H4 (cell line): Measurements from ENCODE around the gene GHRHR. TPM values are rescaled to one million over a fixed set of nuclear protein-coding genes. Genes with fewer than 3 reads are reported as not detected.
A peak's percentile ranks its signal among the peaks of the same experiment; 100 is the strongest.

Experiments used
- DNase-seq: peaks from one replicate; pipeline ENCODE4 v3.0.0-alpha.2; 2015; ENCODE audit warnings: low spot score
- total RNA-seq: library from RNA; depleted of rRNA; stranded (reverse); fragments of >200 nt; shearing (Covaris generic); gene quantifications from 2 replicates; pipeline ENCODE4 v1.2.3, GENCODE V29; 2014; rRNA removed

GHRHR gene
- not detected in 2 replicates for total RNA-seq

DNA sequence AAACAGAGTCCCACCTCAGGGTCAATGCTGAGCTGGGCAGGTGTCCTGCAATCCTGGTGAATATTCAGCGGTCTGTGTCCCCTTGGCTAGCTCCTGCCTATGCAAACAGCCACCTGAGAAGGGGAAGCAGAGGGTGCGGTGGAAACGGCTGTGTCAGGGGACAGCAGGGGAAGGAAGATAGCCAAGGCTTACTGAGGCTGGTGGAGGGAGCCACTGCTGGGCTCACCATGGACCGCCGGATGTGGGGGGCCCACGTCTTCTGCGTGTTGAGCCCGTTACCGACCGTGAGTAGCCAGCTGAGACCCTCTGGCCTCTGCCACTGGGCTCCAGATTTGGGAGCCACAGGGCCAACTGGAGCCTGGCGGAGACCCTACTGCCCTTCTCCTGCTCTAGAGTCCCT lies at the start of gene GHRHR:
Gene GHRHR (plus strand): TSS at position 112 of the 400 bp plus-strand sequence. CDS start 116 bp downstream, at position 228.
- DNase-seq: no peak

DNA sequence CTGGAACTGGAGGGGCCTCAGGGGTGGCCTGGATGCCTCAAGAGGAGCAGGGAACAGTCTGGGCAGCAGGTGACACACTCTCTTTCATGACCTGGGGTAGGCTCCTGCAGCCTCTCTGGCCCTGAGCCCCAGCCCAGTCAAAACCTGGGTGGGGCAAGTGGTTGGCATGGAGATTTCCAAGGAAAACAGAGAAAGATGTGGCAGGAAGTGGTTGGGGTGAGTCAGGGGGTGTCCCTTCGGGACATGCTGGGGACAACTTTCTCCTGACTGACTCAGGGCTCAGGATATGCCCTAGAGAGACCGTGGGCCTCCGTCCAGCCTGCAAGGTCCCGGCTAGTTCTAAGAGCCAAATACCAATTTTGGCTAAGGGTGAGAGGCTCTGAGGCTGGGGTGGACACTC lies 49.2 kb upstream of the GHRHR start:
- peak; percentile 90 for DNase-seq

DNA sequence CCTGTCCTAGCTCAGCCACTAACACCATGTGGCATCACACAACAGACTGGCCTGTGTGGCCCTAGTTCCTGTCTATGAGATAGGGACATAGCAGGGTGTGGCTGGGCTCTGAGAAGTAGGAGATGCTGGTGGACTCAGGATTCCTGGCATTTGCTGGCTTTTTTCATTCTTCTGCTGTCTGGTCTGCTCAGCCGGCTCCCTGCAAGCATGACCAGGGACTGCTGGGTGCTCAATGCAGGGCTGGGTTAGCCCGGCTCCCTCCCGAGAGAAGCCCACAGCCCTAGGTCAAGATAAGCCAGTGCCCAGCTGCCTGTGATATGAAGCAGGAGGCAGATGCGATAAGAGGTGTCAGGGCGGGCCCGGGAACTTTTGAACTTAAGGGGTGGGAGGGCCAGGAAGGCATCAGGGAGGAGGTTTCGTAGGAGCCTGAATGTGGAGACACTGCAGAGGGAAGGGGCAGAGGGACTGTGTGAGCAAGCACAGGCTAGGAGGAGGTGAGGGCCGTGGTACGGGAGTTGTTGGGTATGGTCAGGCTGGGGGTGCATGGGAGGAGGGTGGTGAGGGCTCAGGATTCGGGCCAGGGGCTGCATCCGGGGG lies 48.6 kb upstream of the GHRHR start:
- DNase-seq: no peak

DNA sequence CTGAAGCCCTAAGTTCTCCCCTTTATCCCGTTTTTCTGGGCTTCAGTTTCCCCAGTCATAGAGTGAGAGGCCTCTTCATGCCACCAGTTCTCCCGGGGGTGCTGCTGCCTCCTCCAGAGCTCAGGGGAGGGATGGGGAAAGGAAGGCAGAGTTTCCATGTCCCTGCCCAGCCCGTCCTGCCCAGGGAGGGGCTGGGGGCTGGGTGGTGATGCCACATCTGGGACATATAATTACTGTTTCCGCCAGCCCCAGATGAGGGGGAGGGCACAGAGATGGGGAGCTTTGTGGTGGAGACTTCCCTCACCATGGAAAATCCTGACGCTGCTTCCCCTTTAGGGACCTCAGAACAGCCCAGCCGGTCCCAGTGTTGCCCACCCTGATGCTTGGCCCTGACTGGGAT lies 48.0 kb upstream of the GHRHR start:
- DNase-seq: no peak

DNA sequence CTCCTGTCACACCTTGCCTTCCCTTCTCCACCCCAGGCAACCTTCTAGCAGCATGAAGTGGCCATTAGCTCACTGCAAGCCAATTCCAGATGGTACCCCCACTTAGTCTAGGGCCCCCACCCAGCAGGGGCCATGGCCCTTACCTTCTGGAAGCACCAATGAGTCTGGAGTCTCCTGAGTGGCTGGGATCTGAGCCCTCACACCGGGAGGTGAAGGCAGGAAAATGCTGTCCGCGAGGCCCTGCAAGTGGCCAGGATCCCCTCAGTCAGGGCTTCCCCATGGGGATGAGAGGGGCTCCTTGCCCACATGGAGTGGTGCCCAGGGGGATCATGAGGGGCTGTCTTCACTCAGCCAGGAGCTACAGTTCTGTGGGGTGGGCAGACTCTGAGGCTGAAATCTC lies 47.5 kb upstream of the GHRHR start:
- no peak for DNase-seq

DNA sequence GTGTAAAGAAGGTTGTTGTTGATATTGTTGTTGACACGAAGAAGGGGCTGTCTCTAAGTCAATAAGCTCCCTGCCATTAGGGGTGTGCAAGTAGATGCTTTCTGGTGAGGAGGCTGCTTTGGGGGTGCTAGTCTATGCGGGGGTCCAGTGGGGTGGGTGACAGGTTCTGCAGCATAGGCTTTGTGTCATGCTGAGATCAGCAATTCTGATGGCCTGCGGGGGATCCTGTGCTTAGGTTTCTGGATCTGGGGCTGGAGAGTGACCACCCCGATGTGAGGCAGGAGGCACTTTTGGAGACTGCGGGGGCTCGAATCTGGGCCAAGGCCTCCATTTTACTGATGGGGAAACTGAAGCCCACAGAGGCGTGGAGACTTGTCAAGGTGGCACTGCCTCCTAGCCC lies 47.0 kb upstream of the GHRHR start:
- no peak for DNase-seq

DNA sequence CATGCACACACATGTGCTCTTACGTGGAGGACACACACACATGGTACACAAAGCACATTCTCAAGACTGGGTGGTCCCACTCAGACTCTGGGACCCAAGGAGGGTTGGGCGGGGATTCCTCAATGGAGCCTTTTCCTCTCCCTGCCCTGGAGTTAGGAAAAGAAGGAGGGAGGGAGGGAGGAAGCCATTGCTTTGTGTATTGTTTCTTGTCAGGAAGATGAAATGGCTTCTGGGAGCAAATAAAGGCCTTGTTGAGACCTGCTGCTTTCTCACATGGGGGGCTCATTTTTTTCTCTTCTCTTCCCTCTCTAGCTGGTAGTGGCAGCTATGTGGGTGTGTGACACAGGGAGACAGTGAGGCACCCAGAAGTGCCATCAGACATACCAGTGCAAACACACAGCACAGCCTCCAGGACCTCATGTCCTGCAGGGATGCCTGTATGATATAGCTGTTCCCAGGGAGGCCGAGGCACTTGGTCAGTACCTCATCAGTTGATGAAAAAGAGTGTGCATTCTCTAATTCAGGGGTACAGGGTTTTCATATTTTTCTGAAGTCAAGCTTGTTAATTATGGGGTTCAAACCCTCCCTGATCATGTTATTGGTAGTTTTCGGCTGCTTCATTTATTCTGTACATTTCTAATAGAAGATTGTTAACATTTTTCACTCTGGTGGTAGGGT lies 46.4 kb upstream of the GHRHR start:
- no peak for DNase-seq

DNA sequence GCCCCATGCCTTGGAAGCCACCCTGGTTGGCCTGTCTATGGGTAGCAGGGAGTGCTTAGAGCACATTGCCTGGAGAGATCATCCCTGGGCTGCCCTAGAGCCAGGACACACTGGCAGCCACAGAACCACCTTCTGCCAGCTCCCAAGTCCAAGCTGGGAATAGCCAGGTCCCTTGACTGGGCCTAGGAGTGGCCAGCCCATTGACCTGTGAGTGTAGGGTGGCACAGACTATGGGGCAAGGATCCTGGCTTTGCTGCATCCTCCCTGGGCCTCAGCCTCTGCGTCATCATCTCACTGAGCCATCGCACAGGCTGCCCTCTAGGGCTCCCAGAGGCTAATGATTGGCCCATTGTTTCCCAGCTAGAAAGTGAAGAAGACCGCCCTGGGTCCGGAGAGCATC lies 45.1 kb upstream of the GHRHR start:
- DNase-seq: no peak

DNA sequence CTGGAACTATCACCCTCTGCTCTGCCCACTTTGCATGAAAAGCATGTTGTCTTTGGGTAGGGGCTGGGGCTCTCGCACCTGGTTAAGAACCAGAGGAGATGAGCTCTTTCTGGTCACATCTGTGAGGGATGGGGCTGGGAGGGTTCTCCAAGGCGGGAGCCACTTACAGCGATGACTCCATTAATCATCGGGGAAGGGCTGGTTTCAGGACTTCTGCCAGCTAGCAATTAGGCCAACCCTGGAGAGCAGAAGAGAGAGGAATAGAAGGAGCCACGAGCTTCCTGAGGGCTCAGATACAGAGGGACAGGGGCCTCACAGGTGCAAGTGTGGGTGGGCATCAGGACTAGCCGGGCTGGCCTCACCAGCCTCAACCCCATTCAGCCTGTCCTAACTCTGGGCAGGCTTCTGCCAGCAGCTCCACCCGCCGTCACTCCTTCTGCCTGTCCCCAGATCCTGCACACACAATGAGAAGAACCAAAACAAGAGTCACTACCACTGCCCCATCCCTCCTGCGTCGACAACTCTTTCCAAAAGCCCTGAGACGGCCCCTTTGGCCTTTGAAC lies 43.7 kb upstream of the GHRHR start:
- DNase-seq: peak; percentile 79

DNA sequence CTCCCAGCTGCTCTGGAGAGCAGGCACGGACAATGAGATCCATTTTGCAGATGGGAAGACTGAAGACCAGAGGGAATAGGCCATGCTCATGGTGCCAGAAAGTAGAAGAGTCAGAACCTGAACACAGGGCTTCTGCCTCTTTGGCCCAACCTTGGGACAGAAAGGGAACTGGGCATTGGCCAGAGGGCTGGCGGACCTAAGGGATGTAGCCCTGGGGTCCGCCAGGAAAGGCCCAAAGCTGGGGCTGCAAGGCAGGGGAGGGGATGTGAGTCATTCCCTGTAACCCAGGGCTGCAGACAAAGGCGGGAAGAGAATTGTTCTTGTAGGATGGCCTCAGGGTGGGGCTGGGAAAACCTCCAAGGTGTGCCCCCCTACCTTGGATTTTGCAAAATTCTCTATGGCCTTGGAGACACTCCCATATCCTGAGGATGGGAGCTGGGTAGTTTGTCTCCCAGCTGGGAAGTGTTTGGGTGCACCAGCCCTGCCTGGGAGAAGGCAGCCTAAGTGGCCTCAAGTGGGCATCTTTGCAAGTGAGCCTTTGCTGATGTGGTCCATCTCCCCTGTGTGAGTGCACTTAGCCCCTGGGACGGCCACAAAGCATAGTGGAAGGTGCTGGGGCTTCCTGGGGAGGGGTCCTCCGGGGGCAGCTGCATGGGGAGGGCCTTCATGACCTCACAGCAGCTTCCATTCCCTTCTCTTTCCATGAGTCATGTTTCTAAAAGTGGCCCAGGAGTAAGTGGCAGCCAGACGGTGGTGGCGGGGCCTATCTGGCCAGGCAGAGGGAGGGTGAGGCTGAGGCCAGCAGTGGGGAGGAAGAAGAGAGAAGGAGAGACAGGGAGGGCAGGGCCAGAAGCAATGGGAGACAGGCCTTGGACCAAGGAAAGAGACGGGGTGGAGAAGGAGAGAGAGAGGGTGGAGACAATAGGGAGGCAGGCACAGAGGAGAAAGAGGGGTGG lies 42.9 kb upstream of the GHRHR start:
- DNase-seq: peak; percentile 90

DNA sequence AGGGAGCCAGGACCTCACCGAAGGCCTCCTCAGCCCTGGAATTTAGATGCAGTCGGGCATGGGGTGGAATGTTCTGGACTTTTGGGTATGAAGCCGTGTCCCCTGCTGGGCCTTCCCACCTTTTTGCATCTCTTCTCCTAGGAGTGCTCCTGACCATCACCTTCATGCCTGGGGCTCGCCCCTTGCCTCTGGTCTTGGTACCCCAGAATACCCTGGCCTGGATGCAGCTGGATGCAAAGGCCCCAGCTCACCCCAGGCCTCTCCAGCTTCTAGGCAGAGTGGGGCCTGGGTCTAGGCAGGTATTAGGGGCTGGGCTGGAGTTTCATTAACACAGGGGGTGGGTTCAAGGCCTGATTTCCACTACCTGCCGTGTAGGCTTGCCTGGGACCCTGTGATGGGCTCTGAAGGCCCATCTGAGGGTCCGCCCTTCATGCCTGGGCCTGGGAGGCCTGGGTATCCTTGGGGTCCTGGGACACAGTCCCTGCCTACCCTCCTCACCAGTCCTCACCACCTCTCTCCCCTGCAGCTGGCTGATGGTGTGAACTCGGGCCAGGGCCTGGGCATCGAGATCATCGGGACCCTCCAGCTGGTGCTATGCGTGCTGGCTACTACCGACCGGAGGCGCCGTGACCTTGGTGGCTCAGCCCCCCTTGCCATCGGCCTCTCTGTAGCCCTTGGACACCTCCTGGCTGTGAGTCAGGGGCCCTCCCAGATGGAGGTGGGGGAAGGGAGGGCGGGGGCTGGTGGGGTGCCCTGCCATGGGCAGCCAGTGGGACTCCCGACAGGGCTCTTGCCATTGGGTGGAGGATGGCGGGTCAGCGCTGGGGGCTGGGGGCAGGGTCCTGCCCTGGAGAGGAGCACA lies 42.0 kb upstream of the GHRHR start:
- DNase-seq: no peak

DNA sequence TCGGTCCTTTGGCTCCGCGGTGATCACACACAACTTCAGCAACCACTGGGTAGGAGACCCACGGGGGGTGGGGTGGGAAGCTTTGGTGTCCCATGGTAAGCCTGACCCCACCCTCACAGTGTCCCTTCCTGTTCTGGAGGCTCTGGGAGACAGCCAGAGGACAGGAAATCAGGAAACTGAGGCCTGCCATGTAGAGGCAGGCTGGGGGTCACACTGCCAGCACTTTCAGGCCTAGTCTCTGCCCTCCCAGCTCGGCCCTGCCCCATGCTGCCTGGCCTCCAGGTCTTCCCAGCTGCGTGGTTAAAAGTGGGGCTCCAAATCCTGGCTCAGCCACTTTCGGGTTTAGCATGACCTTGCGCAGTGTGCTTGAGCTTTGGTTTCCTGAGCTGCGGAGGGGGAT lies 41.2 kb upstream of the GHRHR start:
- DNase-seq: no peak

DNA sequence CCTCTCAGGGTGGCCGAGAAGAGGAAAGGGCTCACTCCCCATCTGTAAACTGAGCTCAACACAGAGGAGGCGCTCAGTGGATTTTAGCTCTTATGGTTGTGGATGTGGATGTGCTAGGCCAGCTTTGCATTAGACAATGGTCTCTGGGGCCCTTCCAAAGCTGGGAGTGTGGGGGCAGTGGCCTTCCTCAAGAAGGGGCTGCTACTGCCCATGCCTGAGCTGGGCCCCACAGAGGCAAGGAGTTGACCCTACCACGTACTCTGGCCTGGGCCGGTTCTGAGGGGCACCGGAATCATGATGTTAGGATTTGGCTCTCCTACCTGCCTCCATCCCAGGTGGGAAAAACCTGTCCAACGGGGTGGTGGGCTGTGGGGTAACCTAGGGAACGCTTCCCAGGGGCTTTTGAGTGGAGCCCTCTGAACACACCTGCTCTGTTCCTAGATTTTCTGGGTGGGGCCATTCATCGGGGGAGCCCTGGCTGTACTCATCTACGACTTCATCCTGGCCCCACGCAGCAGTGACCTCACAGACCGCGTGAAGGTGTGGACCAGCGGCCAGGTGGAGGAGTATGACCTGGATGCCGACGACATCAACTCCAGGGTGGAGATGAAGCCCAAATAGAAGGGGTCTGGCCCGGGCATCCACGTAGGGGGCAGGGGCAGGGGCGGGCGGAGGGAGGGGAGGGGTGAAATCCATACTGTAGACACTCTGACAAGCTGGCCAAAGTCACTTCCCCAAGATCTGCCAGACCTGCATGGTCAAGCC lies 40.6 kb upstream of the GHRHR start:
- no peak for DNase-seq

DNA sequence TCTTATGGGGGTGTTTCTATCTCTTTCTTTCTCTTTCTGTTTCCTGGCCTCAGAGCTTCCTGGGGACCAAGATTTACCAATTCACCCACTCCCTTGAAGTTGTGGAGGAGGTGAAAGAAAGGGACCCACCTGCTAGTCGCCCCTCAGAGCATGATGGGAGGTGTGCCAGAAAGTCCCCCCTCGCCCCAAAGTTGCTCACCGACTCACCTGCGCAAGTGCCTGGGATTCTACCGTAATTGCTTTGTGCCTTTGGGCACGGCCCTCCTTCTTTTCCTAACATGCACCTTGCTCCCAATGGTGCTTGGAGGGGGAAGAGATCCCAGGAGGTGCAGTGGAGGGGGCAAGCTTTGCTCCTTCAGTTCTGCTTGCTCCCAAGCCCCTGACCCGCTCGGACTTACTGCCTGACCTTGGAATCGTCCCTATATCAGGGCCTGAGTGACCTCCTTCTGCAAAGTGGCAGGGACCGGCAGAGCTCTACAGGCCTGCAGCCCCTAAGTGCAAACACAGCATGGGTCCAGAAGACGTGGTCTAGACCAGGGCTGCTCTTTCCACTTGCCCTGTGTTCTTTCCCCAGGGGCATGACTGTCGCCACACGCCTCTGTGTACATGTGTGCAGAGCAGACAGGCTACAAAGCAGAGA lies 39.9 kb upstream of the GHRHR start:
- no peak for DNase-seq

DNA sequence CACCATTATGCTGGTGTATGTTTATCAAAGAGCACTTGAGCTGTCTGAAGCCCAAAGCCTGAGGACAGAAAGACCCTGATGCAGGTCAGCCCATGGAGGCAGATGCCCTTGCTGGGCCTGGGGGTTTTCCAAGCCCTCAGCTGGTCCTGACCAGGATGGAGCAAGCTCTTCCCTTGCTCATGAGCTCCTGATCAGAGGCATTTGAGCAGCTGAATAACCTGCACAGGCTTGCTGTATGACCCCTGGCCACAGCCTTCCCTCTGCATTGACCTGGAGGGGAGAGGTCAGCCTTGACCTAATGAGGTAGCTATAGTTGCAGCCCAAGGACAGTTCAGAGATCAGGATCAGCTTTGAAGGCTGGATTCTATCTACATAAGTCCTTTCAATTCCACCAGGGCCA lies 39.1 kb upstream of the GHRHR start:
- no peak for DNase-seq

DNA sequence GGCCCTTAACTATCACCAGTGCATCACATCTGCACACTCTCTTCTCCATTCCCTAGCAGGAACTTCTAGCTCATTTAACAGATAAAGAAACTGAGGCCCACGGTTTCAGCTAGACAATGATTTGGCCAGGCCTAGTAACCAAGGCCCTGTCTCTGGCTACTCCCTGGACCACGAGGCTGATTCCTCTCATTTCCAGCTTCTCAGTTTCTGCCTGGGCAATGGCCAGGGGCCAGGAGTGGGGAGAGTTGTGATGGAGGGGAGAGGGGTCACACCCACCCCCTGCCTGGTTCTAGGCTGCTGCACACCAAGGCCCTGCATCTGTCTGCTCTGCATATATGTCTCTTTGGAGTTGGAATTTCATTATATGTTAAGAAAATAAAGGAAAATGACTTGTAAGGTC lies 38.6 kb upstream of the GHRHR start:
- no peak for DNase-seq

DNA sequence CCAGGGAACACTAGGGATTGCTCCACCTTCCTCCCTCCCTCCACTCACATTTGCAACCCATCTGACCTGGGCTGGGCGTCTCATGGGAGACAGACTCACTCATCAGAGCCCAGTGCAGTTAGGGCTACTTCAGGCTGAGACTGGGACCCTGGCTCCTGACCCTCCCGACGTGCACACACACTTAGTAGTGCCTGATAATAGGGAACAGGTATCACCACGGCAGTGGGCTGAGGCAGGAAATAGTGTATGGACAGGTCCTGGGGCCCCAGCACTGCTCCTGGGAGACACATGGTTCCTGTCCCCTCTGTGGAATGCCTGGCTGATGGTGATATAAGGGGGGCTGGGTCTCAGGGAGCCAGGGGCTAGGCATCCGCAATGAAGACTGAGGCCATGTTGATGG lies 37.8 kb upstream of the GHRHR start:
- DNase-seq: no peak

DNA sequence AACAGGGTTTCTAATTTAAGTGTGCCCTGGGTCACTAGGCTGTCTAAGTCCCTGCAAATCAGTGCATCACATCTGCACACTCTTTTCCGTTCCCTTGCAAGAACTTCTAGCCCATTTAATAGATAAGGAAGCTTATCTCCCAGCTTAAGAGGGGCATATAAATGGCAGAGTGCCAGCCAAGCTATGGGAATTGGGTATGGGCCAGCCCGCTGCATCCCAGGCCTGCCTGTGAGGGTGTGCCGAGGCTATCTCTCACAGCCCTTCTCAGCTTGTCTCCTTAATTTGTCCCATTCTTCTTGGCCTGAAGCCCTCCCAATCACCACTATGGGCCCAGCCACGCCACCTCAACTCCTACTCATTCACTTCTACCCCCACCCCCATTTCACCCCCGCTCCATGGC lies 37.4 kb upstream of the GHRHR start:
- DNase-seq: no peak

DNA sequence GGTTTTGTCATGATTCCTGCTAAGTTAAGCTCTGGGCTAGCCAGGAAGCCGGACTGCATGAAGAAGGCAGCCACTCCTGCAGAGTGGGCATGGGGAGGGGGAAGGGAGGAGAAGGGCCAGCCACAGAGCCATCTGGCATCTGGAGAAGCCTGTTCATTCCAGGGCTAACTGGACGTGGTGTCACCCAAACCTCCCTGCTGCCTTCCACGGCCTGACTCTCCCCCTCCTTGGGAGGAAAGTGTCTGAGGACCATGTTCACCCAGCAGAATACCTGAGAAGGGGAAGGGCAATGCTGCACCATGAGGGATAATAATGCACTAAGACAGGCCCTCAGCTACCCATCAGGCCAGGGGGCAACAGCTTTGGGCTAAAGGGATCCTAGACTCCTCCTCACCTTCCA lies 36.7 kb upstream of the GHRHR start:
- no peak for DNase-seq

DNA sequence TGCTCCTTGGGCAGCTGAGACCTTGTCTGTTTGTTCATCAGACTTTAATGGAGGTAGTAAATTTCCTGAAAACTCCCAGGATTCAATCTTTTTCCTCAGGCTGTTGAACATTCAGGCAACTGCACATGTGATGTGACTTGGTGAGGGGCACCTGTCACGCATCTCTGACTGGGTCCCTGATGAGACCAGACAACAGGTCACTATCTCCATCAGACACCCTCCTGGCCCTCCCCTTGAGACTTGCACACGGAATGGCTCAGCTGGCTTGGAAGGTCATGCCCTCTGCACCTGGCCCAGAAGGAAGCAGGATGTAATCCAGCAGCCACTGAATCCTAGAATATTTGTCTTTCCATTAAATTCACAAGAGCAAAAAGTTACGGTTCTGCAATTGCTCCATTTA lies 36.2 kb upstream of the GHRHR start:
- DNase-seq: no peak
